Measurements from ENCODE around the gene GPR82. TPM values are rescaled to one million over a fixed set of nuclear protein-coding genes. Genes with fewer than 3 reads are reported as not detected.
"Not testable (repeated sequence)": the region's sequence is repeated elsewhere in the genome, so short reads cannot be mapped to it uniquely, and the experiment has no call there.

Gene GPR82
- total RNA-seq, 1 donor from 2014 or later, result not detected

GRCh38 chrX:41716767-41717473 is 7.1 kb upstream of the GPR82 start:
- DNase-seq (ENCODE audit: low read depth), result no peak
- TF ChIP-seq, protein P1, sequence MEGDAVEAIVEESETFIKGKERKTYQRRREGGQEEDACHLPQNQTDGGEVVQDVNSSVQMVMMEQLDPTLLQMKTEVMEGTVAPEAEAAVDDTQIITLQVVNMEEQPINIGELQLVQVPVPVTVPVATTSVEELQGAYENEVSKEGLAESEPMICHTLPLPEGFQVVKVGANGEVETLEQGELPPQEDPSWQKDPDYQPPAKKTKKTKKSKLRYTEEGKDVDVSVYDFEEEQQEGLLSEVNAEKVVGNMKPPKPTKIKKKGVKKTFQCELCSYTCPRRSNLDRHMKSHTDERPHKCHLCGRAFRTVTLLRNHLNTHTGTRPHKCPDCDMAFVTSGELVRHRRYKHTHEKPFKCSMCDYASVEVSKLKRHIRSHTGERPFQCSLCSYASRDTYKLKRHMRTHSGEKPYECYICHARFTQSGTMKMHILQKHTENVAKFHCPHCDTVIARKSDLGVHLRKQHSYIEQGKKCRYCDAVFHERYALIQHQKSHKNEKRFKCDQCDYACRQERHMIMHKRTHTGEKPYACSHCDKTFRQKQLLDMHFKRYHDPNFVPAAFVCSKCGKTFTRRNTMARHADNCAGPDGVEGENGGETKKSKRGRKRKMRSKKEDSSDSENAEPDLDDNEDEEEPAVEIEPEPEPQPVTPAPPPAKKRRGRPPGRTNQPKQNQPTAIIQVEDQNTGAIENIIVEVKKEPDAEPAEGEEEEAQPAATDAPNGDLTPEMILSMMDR (conservative IDR thresholded peaks at IDR 0.05; ENCODE audit: low read depth, low read length), result no peak

GRCh38 chrX:41718481-41719235 is 5.3 kb upstream of the GPR82 start:
- TF ChIP-seq, protein P1 (conservative IDR thresholded peaks at IDR 0.05; ENCODE audit: low read depth, low read length), result no peak
- H3K4me3 ChIP-seq (ENCODE audit: low read depth, low read length), result no peak overlapping the region
- DNase-seq (ENCODE audit: low read depth), result peak; percentile 10

More at GRCh38 chrX:41716767-41717473, 7.1 kb upstream of the GPR82 start:
- H3K4me3 ChIP-seq (ENCODE audit: low read depth, low read length), result no peak overlapping the region

DNA sequence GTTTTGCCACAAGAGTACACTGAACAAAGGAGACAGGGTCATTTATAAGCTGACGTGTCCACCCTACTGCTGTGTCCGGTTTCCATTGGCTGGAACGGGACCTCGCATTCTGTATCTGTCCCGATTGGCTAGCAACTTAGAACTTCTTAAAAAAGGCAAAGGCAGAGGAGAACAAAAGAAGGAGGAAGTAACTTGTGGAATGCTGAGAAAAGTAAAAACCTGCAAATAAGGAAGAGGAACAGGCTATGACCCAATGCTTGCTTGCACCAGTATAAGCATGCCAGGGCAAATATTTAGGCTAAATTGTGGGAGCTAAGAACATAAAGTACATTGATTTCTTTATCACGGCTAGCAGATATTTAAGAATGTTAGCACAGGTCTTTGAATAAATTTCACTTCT is 4.4 kb upstream of the GPR82 start:
- H3K4me3 ChIP-seq (ENCODE audit: low read depth, low read length); DNase-seq (ENCODE audit: low read depth): not testable (repeated sequence)

- H3K4me3 ChIP-seq (ENCODE audit: low read depth, low read length), result no peak overlapping the region
- no peak for DNase-seq (ENCODE audit: low read depth)
- TF ChIP-seq, protein P1 (conservative IDR thresholded peaks at IDR 0.05; ENCODE audit: low read depth, low read length), result no peak
Observed at GRCh38 chrX:41720125-41720779, 3.7 kb upstream of the GPR82 start.

DNA sequence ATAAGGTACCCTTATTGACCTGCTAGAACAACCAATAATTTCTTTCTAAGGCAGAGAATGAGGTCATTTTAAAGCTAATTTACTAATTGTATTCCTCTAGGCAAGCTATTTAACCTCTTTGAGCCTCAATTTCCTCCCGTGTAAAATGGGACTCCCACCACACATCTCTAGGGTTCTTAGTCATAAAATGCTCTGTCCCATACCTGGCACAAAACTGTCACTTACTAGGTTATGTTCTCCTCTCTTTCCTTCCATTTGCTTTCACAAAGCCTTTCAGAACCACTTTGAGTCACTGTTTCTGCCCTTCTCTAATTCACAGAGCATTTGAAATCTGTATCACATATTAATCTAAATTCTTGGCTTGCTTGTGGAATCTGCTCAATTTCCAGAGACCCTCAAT is 2.4 kb upstream of the GPR82 start:
- no peak overlapping the region for H3K4me3 ChIP-seq (ENCODE audit: low read depth, low read length)
- DNase-seq (ENCODE audit: low read depth), result no peak
- TF ChIP-seq, protein P1 (conservative IDR thresholded peaks at IDR 0.05; ENCODE audit: low read depth, low read length), result no peak

GRCh38 chrX:41722214-41722613 is 1.8 kb upstream of the GPR82 start:
- TF ChIP-seq, protein P1 (conservative IDR thresholded peaks at IDR 0.05; ENCODE audit: low read depth, low read length), result no peak
- H3K4me3 ChIP-seq (ENCODE audit: low read depth, low read length), result no peak overlapping the region
- no peak for DNase-seq (ENCODE audit: low read depth)
